Lung (tissue), 12 donors: Measurements from ENCODE around the gene UTP11. TPM values are rescaled to one million over a fixed set of nuclear protein-coding genes. Genes with fewer than 3 reads are reported as not detected.

Experiments
- ATAC-seq: fragments of 200-7000 bp; cut with Tn5 transposase; one replicate; pipeline ENCODE4 v1.9.1; 2020; ENCODE audit warnings: moderate number of reproducible peaks; ENCODE audit not compliant: insufficient read depth, low FRiP score
- DNase-seq, 3 donors: peaks; one replicate each; pipeline ENCODE4 v3.0.0-alpha.2; 2013 to 2017
- H3K27ac ChIP-seq, 2 donors: one replicate each; pipeline ENCODE4 v1.5.1; 2013; ENCODE audit warnings: mild to moderate bottlenecking in 2 of 2, moderate library complexity in 2 of 2, control low read depth in 1 of 2, inconsistent platforms in 1 of 2, low read depth in 1 of 2, low read length in 1 of 2
- H3K27me3 ChIP-seq, 3 donors: one replicate each; pipeline ENCODE4 v1.5.1; 2013; ENCODE audit warnings: low read length in 2 of 3; ENCODE audit not compliant: control insufficient read depth in 3 of 3, insufficient read depth in 3 of 3
- H3K36me3 ChIP-seq, 4 donors: one replicate each; pipeline ENCODE4 v1.5.1; 2013; ENCODE audit warnings: low read length in 4 of 4, mild to moderate bottlenecking in 1 of 4, moderate library complexity in 1 of 4; ENCODE audit not compliant: control insufficient read depth in 4 of 4, insufficient read depth in 4 of 4
- H3K4me1 ChIP-seq, 5 donors: one replicate each; pipeline ENCODE4 v1.5.1; 2013; ENCODE audit warnings: low read length in 5 of 5, mild to moderate bottlenecking in 2 of 5, moderate library complexity in 1 of 5; ENCODE audit not compliant: control insufficient read depth in 5 of 5, insufficient read depth in 5 of 5
- H3K4me3 ChIP-seq: one replicate; pipeline ENCODE4 v1.5.1; 2013; ENCODE audit warnings: mild to moderate bottlenecking, control low read depth, moderate library complexity
- H3K9ac ChIP-seq, 2 donors: one replicate each; pipeline ENCODE4 v1.5.1; 2013; ENCODE audit warnings: low read length in 2 of 2, control low read depth in 1 of 2; ENCODE audit not compliant: insufficient read depth in 1 of 2
- H3K9me3 ChIP-seq, 4 donors: one replicate each; pipeline ENCODE4 v1.5.1; 2013; ENCODE audit warnings: low read length in 3 of 4, mild to moderate bottlenecking in 1 of 4, moderate library complexity in 1 of 4; ENCODE audit not compliant: control insufficient read depth in 4 of 4, insufficient read depth in 3 of 4
- WGBS, 2 donors: extraction: QIAGEN DNeasy Blood & Tissue Kit; methylation state at CpG; one replicate each; pipeline ENCODE4 v1.1.7; 2013; 5-methylcytosine and 5-hydroxymethylcytosine counted together
- polyA plus RNA-seq, 2 donors: library from polyadenylated mRNA; stranded (reverse); fragments of 200-250 nt; gene quantifications; one replicate each; pipeline ENCODE4 v1.2.1, GENCODE V29; 2013
- total RNA-seq, 2 donors: library from RNA; depleted of rRNA in 1 of 2; stranded (reverse); fragments of >200 nt in 1 of 2; gene quantifications; one replicate each; pipeline ENCODE4 v1.2.1, GENCODE V29; 2014 to 2021
- TF ChIP-seq, protein P1 (sequence below): IDR thresholded peaks from 2 replicates; pipeline ENCODE4 v1.5.1; 2012; ENCODE audit warnings: mild to moderate bottlenecking; ENCODE audit errors: control extremely low read depth, extremely low read depth
- donor health status: control.
- donor health status: control.
- donor health status: Bipolar disorder and iron deficiency.
- donor health status: healthy.
- donor health status: DM: yes; HTN: yes; CAD: no.

Gene UTP11
- total and polyA plus RNA-seq, 4 donors, result 27.3 to 33.7 (median 31.1) TPM

GRCh38 chr1:38014724-38015424 is 2.3 kb downstream of the UTP11 start:
- Histone ChIP-seq H3K27ac (peak overlapping the region in 1 of 2 donors; percentile 18), H3K27me3 (no peaks in the 10 kb centered on the region), H3K36me3 (peaks cover 10 to 19% (median 15%) of the 10 kb centered on the region in 4 donors), H3K9me3 (no peaks in the 10 kb centered on the region), H3K4me1 (peaks cover 4 to 46% (median 22%) of the 10 kb centered on the region in 5 donors), H3K9ac (no peak overlapping the region), H3K4me3 (no peak overlapping the region)
- ATAC-seq (no peak), DNase-seq (no peak)
- WGBS, 2 donors, result 79 to 87% methylated on average over 11 of the region's 11 CpGs
- TF ChIP-seq, protein P1, sequence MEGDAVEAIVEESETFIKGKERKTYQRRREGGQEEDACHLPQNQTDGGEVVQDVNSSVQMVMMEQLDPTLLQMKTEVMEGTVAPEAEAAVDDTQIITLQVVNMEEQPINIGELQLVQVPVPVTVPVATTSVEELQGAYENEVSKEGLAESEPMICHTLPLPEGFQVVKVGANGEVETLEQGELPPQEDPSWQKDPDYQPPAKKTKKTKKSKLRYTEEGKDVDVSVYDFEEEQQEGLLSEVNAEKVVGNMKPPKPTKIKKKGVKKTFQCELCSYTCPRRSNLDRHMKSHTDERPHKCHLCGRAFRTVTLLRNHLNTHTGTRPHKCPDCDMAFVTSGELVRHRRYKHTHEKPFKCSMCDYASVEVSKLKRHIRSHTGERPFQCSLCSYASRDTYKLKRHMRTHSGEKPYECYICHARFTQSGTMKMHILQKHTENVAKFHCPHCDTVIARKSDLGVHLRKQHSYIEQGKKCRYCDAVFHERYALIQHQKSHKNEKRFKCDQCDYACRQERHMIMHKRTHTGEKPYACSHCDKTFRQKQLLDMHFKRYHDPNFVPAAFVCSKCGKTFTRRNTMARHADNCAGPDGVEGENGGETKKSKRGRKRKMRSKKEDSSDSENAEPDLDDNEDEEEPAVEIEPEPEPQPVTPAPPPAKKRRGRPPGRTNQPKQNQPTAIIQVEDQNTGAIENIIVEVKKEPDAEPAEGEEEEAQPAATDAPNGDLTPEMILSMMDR, result no peak

DNA sequence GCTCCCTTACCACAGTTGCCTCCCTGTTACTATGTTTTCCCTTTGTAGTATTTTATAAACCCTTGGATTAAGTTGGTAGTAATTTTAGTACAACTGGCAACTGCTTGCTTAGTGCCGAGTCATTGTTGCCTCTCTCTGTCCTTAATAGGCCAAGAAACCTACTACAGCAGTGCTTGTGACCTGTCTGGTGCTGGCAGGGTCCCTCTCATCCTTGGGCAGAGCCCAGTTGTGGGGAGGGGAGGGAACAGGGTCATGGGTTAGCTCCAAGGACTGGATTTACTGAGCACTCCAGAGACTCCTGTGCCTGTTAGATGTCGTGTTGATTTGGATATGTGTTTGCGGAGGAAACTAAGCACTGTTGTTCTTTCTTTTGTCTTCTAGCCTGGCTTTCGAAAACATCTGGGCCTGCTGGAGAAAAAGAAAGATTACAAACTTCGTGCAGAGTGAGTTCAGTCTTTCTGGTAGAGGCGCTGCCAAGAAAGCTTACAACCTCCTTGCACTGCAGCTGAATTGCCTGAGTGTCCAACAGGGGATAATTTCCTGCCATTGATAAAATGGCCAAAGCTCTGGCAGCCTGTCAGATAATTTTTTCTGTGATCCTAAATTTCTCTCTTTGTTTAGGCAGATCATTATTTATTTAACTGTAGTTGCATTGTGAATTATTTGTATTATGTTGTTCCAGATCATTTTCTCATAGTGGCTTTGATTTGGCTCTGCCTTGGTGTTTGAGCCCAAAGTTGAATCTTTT is 3.6 kb downstream of the UTP11 start:
- H3K9me3 ChIP-seq, result no peaks in the 10 kb centered on the region
- no peak overlapping the region for H3K4me3 ChIP-seq
- peaks cover 4 to 46% (median 22%) of the 10 kb centered on the region in 5 donors for H3K4me1 ChIP-seq
- 56 to 71% methylated on average over 6 of the region's 6 CpGs for WGBS, 2 donors
- DNase-seq (peak; percentile 92 to 99 (median 99)), ATAC-seq (no peak)
- H3K36me3 ChIP-seq, result peaks cover 10 to 24% (median 20%) of the 10 kb centered on the region in 4 donors
- peak overlapping the region; percentile 51 to 59 for H3K27ac ChIP-seq
- TF ChIP-seq, protein P1, result no peak
- no peaks in the 10 kb centered on the region for H3K27me3 ChIP-seq
- peak overlapping the region in 1 of 2 donors; percentile 64 for H3K9ac ChIP-seq

DNA sequence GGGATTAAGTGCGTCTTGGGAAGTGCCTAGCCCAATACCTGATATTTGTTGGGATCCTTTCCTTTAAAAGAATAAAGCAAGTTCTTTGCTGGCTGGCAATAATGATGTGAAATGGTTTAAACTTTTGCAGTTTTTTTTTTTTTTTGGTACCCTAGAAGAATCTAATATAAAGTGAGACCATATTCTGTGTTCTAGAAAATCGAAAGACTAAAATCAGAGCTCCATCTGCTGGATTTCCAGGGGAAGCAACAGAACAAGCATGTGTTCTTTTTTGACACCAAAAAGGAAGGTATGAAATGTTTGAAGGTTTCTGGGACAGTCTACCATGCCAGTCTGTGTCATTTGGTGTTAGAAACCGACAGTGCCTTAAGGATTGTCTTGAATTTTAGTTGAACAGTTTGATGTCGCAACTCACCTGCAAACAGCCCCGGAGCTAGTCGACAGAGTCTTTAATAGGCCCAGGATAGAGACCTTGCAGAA is 6.4 kb downstream of the UTP11 start:
- no peaks in the 10 kb centered on the region for H3K9me3 ChIP-seq
- H3K36me3 ChIP-seq, result peaks cover 10 to 49% (median 36%) of the 10 kb centered on the region in 4 donors
- no peak overlapping the region for H3K9ac ChIP-seq
- H3K27me3 ChIP-seq, result no peaks in the 10 kb centered on the region
- H3K4me3 ChIP-seq, result no peak overlapping the region
- ATAC-seq (no peak), DNase-seq (peak in 2 of 3 donors; percentile 61 to 71)
- TF ChIP-seq, protein P1, result peak; percentile 24
- H3K4me1 ChIP-seq, result peaks cover 4 to 34% (median 16%) of the 10 kb centered on the region in 5 donors
- no peak overlapping the region for H3K27ac ChIP-seq
- WGBS, 2 donors, result 70 to 71% methylated on average over 6 of the region's 6 CpGs
